CD4-positive, alpha-beta T cell treated with Interleukin-6 at 100 ng/mL for 8 hours (primary cell): ENCODE results near the gene GPRC5B.

ENCODE experiments used
- DNase-seq: peaks from one replicate; pipeline ENCODE4 v3.0.0-alpha.2; 2020; ENCODE audit warnings: mixed read lengths, low spot score

GPRC5B gene

GRCh38 chr16:19872179-19872863, 12.3 kb downstream of the GPRC5B start:
- DNase-seq, result no peak

GRCh38 chr16:19871721-19872120, 12.9 kb downstream of the GPRC5B start:
- DNase-seq, result no peak

- no peak for DNase-seq
Measured at GRCh38 chr16:19868421-19868820, 16.2 kb downstream of the GPRC5B start.

- no peak for DNase-seq
Measured at GRCh38 chr16:19864566-19864965, 20.1 kb downstream of the GPRC5B start.

GRCh38 chr16:19863990-19864389, 20.7 kb downstream of the GPRC5B start:
- DNase-seq, result no peak

GRCh38 chr16:19861811-19862327, 22.8 kb downstream of the GPRC5B start:
- no peak for DNase-seq

- no peak for DNase-seq
Measured at GRCh38 chr16:19861133-19861532, 23.5 kb downstream of the GPRC5B start.

GRCh38 chr16:19860166-19861041, 24.2 kb downstream of the GPRC5B start:
- no peak for DNase-seq

- no peak for DNase-seq
Measured at GRCh38 chr16:19859603-19860002, 25.0 kb downstream of the GPRC5B start.

- no peak for DNase-seq
Measured at GRCh38 chr16:19859166-19859565, 25.5 kb downstream of the GPRC5B start.

GRCh38 chr16:19858340-19859018, 26.2 kb downstream of the GPRC5B start:
- DNase-seq, result no peak

GRCh38 chr16:19857593-19858339, 26.9 kb downstream of the GPRC5B start:
- no peak for DNase-seq

- no peak for DNase-seq
Measured at GRCh38 chr16:19856120-19856519, 28.5 kb downstream of the GPRC5B start.

GRCh38 chr16:19854543-19854876, 30.1 kb downstream of the GPRC5B start:
- DNase-seq, result no peak

- no peak for DNase-seq
Measured at GRCh38 chr16:19853742-19854542, 30.7 kb downstream of the GPRC5B start.

- DNase-seq, result no peak
Measured at GRCh38 chr16:19853132-19853741, 31.4 kb downstream of the GPRC5B start.

GRCh38 chr16:19851476-19851875, 33.2 kb downstream of the GPRC5B start:
- no peak for DNase-seq

GRCh38 chr16:19850131-19850817, 34.4 kb downstream of the GPRC5B start:
- no peak for DNase-seq

- no peak for DNase-seq
Measured at GRCh38 chr16:19848756-19849155, 35.9 kb downstream of the GPRC5B start.

GRCh38 chr16:19846436-19846835, 38.2 kb downstream of the GPRC5B start:
- no peak for DNase-seq
